ENCODE results near the gene TCERG1L. TPM values are rescaled to one million over a fixed set of nuclear protein-coding genes. Genes with fewer than 3 reads are reported as not detected.

The TCERG1L gene
- total RNA-seq, 1 experiment from 2014 or later: 1.5 TPM

DNA sequence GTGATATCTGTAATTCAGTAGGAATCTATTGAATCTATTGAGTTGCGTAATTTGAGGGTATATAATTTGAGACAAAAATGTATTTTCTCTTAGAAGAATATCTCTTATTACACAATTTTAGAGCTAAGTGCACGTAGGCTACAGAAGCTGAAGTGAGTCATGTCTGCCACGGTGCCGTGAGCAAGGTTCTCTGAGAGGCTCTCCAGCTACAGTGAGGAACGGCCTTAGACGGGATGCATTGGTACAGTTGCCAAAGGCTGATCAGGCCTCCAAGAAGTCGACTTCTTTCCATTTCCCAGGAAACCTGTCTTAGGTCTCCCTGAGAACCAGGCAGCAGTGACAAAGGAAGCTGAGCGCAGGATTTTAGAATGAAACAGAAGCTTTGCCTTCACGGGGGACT is 28.6 kb downstream of the TCERG1L start:
- DNase-seq (ENCODE audit: low spot score) (no peak), ATAC-seq (no peak)
- Mint-ChIP-seq H3K4me1 (no peaks in the 10 kb centered on the region), H3K4me3 (no peak overlapping the region), H3K27ac (no peak overlapping the region), H3K9me3 (peaks cover 57% of the 10 kb centered on the region), H3K36me3 (peaks cover 53% of the 10 kb centered on the region), H3K27me3 (ENCODE audit: low read depth) (peaks cover 3% of the 10 kb centered on the region; the same call in 1 of the 2 replicates)
- no peak for TF ChIP-seq ZNF263 (CRISPR knock-in tag; IDR thresholded peaks at IDR 0.05; ENCODE audit: low read depth)
- TF ChIP-seq IRF2 (CRISPR knock-in tag; IDR thresholded peaks at IDR 0.05; ENCODE audit: borderline replicate concordance, low read depth): no peak
- no peak for TF ChIP-seq CREB1 (CRISPR knock-in tag; IDR thresholded peaks at IDR 0.05)
- TF ChIP-seq ZNF317 (CRISPR knock-in tag; IDR thresholded peaks at IDR 0.05; ENCODE audit: borderline replicate concordance, low read depth): no peak
- TF ChIP-seq NFYB (CRISPR knock-in tag; conservative IDR thresholded peaks at IDR 0.05; ENCODE audit: low read depth): no peak
- TF ChIP-seq, protein P1, sequence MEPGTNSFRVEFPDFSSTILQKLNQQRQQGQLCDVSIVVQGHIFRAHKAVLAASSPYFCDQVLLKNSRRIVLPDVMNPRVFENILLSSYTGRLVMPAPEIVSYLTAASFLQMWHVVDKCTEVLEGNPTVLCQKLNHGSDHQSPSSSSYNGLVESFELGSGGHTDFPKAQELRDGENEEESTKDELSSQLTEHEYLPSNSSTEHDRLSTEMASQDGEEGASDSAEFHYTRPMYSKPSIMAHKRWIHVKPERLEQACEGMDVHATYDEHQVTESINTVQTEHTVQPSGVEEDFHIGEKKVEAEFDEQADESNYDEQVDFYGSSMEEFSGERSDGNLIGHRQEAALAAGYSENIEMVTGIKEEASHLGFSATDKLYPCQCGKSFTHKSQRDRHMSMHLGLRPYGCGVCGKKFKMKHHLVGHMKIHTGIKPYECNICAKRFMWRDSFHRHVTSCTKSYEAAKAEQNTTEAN (CRISPR knock-in tag; IDR thresholded peaks at IDR 0.05): no peak
- TF ChIP-seq RELA (CRISPR knock-in tag; IDR thresholded peaks at IDR 0.05; ENCODE audit: borderline replicate concordance): no peak
- TF ChIP-seq, protein P2, sequence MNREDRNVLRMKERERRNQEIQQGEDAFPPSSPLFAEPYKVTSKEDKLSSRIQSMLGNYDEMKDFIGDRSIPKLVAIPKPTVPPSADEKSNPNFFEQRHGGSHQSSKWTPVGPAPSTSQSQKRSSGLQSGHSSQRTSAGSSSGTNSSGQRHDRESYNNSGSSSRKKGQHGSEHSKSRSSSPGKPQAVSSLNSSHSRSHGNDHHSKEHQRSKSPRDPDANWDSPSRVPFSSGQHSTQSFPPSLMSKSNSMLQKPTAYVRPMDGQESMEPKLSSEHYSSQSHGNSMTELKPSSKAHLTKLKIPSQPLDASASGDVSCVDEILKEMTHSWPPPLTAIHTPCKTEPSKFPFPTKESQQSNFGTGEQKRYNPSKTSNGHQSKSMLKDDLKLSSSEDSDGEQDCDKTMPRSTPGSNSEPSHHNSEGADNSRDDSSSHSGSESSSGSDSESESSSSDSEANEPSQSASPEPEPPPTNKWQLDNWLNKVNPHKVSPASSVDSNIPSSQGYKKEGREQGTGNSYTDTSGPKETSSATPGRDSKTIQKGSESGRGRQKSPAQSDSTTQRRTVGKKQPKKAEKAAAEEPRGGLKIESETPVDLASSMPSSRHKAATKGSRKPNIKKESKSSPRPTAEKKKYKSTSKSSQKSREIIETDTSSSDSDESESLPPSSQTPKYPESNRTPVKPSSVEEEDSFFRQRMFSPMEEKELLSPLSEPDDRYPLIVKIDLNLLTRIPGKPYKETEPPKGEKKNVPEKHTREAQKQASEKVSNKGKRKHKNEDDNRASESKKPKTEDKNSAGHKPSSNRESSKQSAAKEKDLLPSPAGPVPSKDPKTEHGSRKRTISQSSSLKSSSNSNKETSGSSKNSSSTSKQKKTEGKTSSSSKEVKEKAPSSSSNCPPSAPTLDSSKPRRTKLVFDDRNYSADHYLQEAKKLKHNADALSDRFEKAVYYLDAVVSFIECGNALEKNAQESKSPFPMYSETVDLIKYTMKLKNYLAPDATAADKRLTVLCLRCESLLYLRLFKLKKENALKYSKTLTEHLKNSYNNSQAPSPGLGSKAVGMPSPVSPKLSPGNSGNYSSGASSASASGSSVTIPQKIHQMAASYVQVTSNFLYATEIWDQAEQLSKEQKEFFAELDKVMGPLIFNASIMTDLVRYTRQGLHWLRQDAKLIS (CRISPR knock-in tag; IDR thresholded peaks at IDR 0.05; ENCODE audit: borderline replicate concordance): no peak
- no peak for TF ChIP-seq NR2C2 (CRISPR knock-in tag; IDR thresholded peaks at IDR 0.05)
- TF ChIP-seq, protein P3, sequence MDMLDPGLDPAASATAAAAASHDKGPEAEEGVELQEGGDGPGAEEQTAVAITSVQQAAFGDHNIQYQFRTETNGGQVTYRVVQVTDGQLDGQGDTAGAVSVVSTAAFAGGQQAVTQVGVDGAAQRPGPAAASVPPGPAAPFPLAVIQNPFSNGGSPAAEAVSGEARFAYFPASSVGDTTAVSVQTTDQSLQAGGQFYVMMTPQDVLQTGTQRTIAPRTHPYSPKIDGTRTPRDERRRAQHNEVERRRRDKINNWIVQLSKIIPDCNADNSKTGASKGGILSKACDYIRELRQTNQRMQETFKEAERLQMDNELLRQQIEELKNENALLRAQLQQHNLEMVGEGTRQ (CRISPR knock-in tag; IDR thresholded peaks at IDR 0.05): no peak
- no peak for TF ChIP-seq TEAD1 (CRISPR knock-in tag; IDR thresholded peaks at IDR 0.05)
- TF ChIP-seq, protein P4, sequence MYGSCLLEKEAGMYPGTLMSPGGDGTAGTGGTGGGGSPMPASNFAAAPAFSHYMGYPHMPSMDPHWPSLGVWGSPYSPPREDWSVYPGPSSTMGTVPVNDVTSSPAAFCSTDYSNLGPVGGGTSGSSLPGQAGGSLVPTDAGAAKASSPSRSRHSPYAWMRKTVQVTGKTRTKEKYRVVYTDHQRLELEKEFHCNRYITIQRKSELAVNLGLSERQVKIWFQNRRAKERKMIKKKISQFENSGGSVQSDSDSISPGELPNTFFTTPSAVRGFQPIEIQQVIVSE (CRISPR knock-in tag; IDR thresholded peaks at IDR 0.05; ENCODE audit: borderline replicate concordance): no peak
- TF ChIP-seq, protein P5, sequence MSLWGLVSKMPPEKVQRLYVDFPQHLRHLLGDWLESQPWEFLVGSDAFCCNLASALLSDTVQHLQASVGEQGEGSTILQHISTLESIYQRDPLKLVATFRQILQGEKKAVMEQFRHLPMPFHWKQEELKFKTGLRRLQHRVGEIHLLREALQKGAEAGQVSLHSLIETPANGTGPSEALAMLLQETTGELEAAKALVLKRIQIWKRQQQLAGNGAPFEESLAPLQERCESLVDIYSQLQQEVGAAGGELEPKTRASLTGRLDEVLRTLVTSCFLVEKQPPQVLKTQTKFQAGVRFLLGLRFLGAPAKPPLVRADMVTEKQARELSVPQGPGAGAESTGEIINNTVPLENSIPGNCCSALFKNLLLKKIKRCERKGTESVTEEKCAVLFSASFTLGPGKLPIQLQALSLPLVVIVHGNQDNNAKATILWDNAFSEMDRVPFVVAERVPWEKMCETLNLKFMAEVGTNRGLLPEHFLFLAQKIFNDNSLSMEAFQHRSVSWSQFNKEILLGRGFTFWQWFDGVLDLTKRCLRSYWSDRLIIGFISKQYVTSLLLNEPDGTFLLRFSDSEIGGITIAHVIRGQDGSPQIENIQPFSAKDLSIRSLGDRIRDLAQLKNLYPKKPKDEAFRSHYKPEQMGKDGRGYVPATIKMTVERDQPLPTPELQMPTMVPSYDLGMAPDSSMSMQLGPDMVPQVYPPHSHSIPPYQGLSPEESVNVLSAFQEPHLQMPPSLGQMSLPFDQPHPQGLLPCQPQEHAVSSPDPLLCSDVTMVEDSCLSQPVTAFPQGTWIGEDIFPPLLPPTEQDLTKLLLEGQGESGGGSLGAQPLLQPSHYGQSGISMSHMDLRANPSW (CRISPR knock-in tag; conservative IDR thresholded peaks at IDR 0.05; ENCODE audit: low read depth): no peak
- ChIA-PET CTCF (no interaction called here), POLR2A (no interaction called here)

DNA sequence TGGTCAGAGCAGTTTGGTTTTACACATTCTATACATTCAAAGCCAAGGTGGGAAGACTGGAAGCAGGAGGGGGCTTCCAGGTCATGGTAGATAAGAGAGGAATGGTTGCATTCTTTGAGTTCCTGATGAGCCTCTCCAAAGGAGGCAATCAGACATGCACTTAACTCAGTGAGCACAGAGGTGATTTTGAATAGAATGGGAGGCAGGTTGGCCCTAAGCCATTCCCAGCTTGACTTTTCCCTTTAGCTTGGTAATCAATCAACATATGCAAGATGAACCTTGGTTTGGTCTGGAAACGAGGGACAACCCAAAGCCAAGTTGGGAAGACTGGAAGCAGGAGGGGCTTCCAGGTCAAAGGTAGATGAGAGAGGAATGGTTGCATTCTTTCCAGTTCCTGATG is 31.4 kb downstream of the TCERG1L start:
- CTCF ChIA-PET: no interaction called here
- DNase-seq (ENCODE audit: low spot score) (no peak), ATAC-seq (no peak)
- no peak overlapping the region for H3K27ac Mint-ChIP-seq
- peaks cover 53% of the 10 kb centered on the region for H3K36me3 Mint-ChIP-seq
- peaks cover 52% of the 10 kb centered on the region for H3K9me3 Mint-ChIP-seq
- H3K4me3 Mint-ChIP-seq: no peak overlapping the region
- H3K4me1 Mint-ChIP-seq: no peaks in the 10 kb centered on the region
- POLR2A ChIA-PET: no interaction called here
- H3K27me3 Mint-ChIP-seq (ENCODE audit: low read depth): peaks cover 9% of the 10 kb centered on the region
- no peak for TF ChIP-seq ZNF416 (CRISPR knock-in tag; IDR thresholded peaks at IDR 0.05)
- TF ChIP-seq, protein P6, sequence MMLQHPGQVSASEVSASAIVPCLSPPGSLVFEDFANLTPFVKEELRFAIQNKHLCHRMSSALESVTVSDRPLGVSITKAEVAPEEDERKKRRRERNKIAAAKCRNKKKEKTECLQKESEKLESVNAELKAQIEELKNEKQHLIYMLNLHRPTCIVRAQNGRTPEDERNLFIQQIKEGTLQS (CRISPR knock-in tag; conservative IDR thresholded peaks at IDR 0.05): no peak
- TF ChIP-seq, protein P7, sequence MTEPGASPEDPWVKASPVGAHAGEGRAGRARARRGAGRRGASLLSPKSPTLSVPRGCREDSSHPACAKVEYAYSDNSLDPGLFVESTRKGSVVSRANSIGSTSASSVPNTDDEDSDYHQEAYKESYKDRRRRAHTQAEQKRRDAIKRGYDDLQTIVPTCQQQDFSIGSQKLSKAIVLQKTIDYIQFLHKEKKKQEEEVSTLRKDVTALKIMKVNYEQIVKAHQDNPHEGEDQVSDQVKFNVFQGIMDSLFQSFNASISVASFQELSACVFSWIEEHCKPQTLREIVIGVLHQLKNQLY (CRISPR knock-in tag; IDR thresholded peaks at IDR 0.05): no peak
- TF ChIP-seq, protein P8, sequence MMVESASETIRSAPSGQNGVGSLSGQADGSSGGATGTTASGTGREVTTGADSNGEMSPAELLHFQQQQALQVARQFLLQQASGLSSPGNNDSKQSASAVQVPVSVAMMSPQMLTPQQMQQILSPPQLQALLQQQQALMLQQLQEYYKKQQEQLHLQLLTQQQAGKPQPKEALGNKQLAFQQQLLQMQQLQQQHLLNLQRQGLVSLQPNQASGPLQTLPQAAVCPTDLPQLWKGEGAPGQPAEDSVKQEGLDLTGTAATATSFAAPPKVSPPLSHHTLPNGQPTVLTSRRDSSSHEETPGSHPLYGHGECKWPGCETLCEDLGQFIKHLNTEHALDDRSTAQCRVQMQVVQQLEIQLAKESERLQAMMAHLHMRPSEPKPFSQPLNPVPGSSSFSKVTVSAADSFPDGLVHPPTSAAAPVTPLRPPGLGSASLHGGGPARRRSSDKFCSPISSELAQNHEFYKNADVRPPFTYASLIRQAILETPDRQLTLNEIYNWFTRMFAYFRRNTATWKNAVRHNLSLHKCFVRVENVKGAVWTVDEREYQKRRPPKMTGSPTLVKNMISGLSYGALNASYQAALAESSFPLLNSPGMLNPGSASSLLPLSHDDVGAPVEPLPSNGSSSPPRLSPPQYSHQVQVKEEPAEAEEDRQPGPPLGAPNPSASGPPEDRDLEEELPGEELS (CRISPR knock-in tag; IDR thresholded peaks at IDR 0.05): no peak
- no peak for TF ChIP-seq SMAD3 (CRISPR knock-in tag; IDR thresholded peaks at IDR 0.05; ENCODE audit: borderline replicate concordance)
- no peak for TF ChIP-seq SP1 (CRISPR knock-in tag; conservative IDR thresholded peaks at IDR 0.05)
- TF ChIP-seq, protein P9, sequence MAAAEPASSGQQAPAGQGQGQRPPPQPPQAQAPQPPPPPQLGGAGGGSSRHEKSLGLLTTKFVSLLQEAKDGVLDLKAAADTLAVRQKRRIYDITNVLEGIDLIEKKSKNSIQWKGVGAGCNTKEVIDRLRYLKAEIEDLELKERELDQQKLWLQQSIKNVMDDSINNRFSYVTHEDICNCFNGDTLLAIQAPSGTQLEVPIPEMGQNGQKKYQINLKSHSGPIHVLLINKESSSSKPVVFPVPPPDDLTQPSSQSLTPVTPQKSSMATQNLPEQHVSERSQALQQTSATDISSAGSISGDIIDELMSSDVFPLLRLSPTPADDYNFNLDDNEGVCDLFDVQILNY (CRISPR knock-in tag; IDR thresholded peaks at IDR 0.05): no peak
- TF ChIP-seq ZNF671 (CRISPR knock-in tag; IDR thresholded peaks at IDR 0.05): no peak

Data from WTC11 (cell line).